ENCODE results near the gene RIMBP2.

DNA sequence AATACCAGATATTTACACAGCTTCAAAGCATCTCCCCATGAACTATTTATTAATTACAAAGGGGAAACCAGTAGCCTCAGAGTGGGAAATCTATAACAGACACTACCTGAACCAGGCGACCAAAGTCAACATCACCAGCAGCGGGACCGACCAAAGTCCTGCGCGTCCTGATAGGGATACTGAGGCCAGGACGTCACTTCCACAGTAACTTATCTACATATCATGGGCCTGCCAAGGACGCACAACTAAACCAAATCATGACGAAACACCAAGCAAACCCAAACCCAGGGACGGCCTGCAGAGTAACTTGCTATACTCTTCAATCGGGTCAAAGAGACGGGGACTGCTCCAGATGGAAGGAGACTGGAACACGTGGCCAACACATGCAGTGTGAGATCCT is 26.0 kb upstream of the RIMBP2 start:
- TF ChIP-seq CTCF (IDR thresholded peaks at IDR 0.05): no peak
- no peak for TF ChIP-seq POLR2A (IDR thresholded peaks at IDR 0.05; ENCODE audit: low read depth)
- no peak for TF ChIP-seq EP300 (IDR thresholded peaks at IDR 0.05)
- no peak for TF ChIP-seq POLR2AphosphoS5 (IDR thresholded peaks at IDR 0.05)
